Thymus (tissue), 11 donors: ENCODE measurements around the gene C2orf76. TPM values are rescaled to one million over a fixed set of nuclear protein-coding genes. Genes with fewer than 3 reads are reported as not detected.

Source experiments
- DNase-seq, 9 donors: peaks; one replicate each; pipeline ENCODE4 v3.0.0-alpha.2; 2013; ENCODE audit warnings: low spot score in 9 of 9, low read depth in 6 of 9, missing footprints in 1 of 9
- H3K27ac ChIP-seq, 2 donors: one replicate each; pipeline ENCODE4 v1.5.1; 2013; ENCODE audit warnings: control low read depth in 1 of 2, low read depth in 1 of 2, low read length in 1 of 2, mild to moderate bottlenecking in 1 of 2, moderate library complexity in 1 of 2
- H3K27me3 ChIP-seq, 2 donors: one replicate each; pipeline ENCODE4 v1.5.1; 2013; ENCODE audit warnings: low read length in 1 of 2; ENCODE audit not compliant: control insufficient read depth in 2 of 2, insufficient read depth in 1 of 2
- H3K36me3 ChIP-seq, 2 donors: one replicate each; pipeline ENCODE4 v1.5.1; 2013; ENCODE audit warnings: low read length in 1 of 2, mild to moderate bottlenecking in 1 of 2, moderate library complexity in 1 of 2; ENCODE audit not compliant: control insufficient read depth in 2 of 2, insufficient read depth in 2 of 2
- H3K4me1 ChIP-seq, 2 donors: one replicate each; pipeline ENCODE4 v1.5.1; 2013; ENCODE audit warnings: low read length in 2 of 2; ENCODE audit not compliant: control insufficient read depth in 2 of 2, insufficient read depth in 2 of 2
- H3K4me3 ChIP-seq, 2 donors: one replicate each; pipeline ENCODE4 v1.5.1; 2013; ENCODE audit warnings: low read length in 2 of 2, control low read depth in 1 of 2, mild to moderate bottlenecking in 1 of 2
- H3K9me3 ChIP-seq, 2 donors: one replicate each; pipeline ENCODE4 v1.5.1; 2013; ENCODE audit warnings: low read length in 1 of 2, mild to moderate bottlenecking in 1 of 2; ENCODE audit not compliant: control insufficient read depth in 2 of 2, insufficient read depth in 1 of 2
- whole genome bisulfite sequencing: extraction: QIAGEN DNeasy Blood & Tissue Kit; methylation state at CpG from one replicate; pipeline ENCODE4 v1.1.7; 2013; 5-methylcytosine and 5-hydroxymethylcytosine counted together
- polyA plus RNA-seq: library from polyadenylated mRNA; stranded (reverse); fragments of 200-250 nt; gene quantifications from one replicate; pipeline ENCODE4 v1.2.3, GENCODE V29; 2013
- total RNA-seq: library from RNA; stranded (reverse); fragments of 120-200 nt; gene quantifications from one replicate; pipeline ENCODE4 v1.2.4, GENCODE V29; 2013
- donor health status: healthy.

Gene C2orf76
- total and polyA plus RNA-seq, 2 donors = 14.7 to 25.6 TPM

DNA sequence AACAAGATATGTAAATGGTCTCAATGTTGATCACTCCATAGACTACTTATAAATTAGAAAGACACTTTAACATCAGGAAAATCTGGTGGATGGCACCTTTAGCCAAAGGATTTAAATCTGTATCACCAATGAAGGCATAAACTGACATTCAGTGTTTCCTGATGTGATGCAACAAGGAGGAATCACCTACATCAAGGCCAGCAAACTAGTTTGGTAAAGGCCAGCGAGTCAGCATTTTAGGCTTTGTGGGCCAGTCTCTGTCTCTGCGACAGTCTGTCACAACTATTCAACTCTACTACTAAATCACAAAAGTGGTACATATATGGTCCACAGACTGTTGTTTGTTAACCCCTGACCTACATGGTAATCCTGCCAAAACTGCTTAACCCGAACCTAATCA, 33.3 kb downstream of the C2orf76 start:
- no peaks in the 10 kb centered on the region for H3K9me3 ChIP-seq
- H3K27ac ChIP-seq = no peak overlapping the region
- WGBS = 97% methylated on average over 3 of the region's 3 CpGs
- DNase-seq = no peak
- no peaks in the 10 kb centered on the region for H3K4me1 ChIP-seq
- H3K4me3 ChIP-seq = no peak overlapping the region
- H3K27me3 ChIP-seq = no peaks in the 10 kb centered on the region
- no peaks in the 10 kb centered on the region for H3K36me3 ChIP-seq

DNA sequence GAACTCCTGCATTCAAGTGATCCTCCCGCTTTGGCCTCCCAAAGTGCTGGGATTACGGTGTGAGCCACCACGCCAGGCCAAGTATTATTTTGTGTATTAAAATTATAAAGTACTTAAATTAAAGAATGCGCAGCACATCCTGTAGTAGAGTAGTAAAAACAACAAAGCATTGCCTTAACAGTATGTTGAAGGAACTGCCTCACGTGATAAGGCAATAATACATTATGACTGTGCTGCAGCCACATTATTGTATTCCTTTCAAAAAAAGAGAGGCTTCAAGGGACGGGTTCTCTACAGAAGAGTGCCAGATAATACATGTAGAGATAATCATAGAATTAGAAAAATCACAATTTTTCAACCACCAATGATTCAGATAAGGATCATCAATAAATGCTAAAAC, 33.7 kb downstream of the C2orf76 start:
- no peaks in the 10 kb centered on the region for H3K9me3 ChIP-seq
- no peak for DNase-seq
- WGBS = 89% methylated on average over 6 of the region's 6 CpGs
- no peak overlapping the region for H3K4me3 ChIP-seq
- no peaks in the 10 kb centered on the region for H3K36me3 ChIP-seq
- no peak overlapping the region for H3K27ac ChIP-seq
- H3K27me3 ChIP-seq = no peaks in the 10 kb centered on the region
- no peaks in the 10 kb centered on the region for H3K4me1 ChIP-seq

DNA sequence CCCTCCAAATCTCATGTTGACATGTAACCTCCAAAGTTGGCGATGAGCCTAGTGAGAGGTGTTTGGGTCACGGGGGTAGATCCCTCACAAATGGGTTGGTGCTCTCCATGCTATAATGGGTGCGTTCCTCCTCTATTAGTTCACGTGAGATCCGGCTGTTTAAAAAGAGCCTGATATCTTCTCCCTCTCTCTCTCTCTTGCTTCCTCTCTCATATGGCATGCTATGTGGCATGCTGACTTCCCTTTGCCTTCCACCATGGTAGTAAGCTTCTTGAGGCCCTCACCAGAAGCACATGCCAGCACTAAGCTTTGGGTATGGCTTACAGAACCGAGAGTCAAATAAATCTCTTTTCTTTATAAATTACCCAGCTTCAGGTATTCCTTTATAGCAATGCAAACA, 39.2 kb downstream of the C2orf76 start:
- no peaks in the 10 kb centered on the region for H3K4me1 ChIP-seq
- H3K27me3 ChIP-seq = no peaks in the 10 kb centered on the region
- H3K9me3 ChIP-seq = no peaks in the 10 kb centered on the region
- WGBS = 98% methylated on average over 6 of the region's 6 CpGs
- no peak for DNase-seq
- no peaks in the 10 kb centered on the region for H3K36me3 ChIP-seq
- H3K27ac ChIP-seq = no peak overlapping the region
- no peak overlapping the region for H3K4me3 ChIP-seq

DNA sequence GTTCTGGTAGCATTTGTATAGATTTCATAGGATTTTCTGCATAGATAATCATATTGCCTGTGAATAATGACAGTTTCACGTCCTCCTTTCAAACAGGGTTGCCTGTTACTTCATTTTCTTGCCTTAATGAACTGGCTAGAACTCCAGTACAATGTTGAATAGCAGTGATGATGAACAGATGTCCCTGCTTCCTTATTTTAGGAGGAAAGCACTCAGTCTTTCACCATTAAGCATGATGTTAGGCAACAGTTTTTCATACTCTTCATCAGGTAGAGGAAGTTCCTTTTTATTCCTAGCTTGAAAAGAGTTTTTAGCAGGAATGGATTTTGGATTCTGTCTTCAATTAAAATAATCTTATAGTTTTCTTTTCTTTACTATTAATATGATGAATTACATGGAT, 39.7 kb downstream of the C2orf76 start:
- H3K27me3 ChIP-seq = no peaks in the 10 kb centered on the region
- no peak for DNase-seq
- H3K4me1 ChIP-seq = no peaks in the 10 kb centered on the region
- no peak overlapping the region for H3K4me3 ChIP-seq
- H3K36me3 ChIP-seq = no peaks in the 10 kb centered on the region
- no peaks in the 10 kb centered on the region for H3K9me3 ChIP-seq
- H3K27ac ChIP-seq = no peak overlapping the region
- 90% methylated on average over 1 of the region's 1 CpG for WGBS

DNA sequence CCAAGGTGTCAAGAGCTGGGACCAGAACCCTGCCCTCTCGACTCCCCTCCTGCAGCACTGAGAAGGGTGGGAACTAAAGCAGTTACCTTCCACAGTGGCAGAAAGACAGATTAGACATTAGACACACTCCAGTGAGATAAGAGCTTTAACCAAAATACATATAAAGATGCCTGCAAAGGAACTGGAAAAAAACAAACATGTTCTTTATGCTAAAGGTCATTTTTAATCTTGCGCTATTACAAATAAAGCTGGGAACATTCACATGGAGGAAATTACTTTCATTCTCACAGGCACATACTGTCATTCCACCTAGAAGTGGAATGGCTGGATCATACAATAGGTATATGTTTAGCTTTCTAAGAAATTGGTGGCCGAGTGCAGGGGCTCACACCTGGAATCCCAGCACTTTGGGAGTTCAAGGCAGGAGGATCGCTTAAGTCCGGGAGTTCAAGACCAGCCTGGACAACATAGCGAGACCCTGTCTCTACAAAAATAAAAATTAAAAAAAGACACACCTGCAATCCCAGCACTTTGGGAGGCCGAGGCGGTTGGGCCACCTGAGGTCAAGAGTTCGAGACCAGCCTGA, 41.9 kb downstream of the C2orf76 start:
- Histone ChIP-seq H3K36me3 (no peaks in the 10 kb centered on the region), H3K4me3 (no peak overlapping the region), H3K9me3 (no peaks in the 10 kb centered on the region), H3K27me3 (no peaks in the 10 kb centered on the region), H3K4me1 (no peaks in the 10 kb centered on the region), H3K27ac (no peak overlapping the region)
- DNase-seq = no peak
- 93% methylated on average over 9 of the region's 9 CpGs for WGBS

DNA sequence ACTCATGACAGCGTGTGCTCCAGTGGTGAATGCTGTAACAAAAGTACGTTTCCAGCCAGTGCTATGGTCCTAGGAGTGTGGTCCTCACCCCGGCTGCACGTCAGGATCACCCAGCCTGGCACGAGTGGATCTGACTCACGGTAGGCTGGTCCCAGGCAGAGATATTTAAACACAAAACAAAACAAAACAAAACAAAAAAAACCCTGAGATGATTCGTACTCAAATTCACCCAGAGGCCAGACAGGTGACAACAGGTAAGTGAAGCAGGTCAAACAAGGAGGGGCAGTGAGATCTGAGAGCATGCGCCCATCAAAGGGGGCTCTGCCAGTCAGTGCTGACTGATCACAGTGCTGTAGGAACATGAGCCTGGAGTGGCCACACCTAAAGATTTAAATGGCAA, 43.2 kb downstream of the C2orf76 start:
- Histone ChIP-seq H3K36me3 (no peaks in the 10 kb centered on the region), H3K9me3 (no peaks in the 10 kb centered on the region), H3K27me3 (no peaks in the 10 kb centered on the region), H3K4me3 (no peak overlapping the region), H3K27ac (no peak overlapping the region), H3K4me1 (no peaks in the 10 kb centered on the region)
- no peak for DNase-seq
- WGBS = 91% methylated on average over 8 of the region's 8 CpGs

DNA sequence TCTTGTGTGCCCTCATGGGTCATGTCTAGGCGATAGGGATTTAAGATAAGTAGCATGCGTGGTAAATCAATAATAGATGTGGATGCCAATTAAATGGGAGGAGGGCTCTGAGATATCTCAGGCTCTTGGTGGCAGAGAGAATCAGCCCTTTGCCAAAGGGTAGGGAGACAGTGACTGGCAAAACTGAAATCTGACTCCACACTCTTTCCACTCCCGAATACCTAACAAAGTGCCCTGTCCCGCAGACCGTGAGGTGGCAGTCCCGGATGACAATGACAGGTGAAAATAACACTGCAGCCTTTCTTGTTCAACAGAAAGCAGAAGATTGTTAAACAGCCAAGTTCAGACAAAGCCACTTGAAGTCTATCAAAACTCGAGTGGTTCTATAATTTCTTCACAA, 47.0 kb downstream of the C2orf76 start:
- DNase-seq = no peak
- 95% methylated on average over 7 of the region's 7 CpGs for WGBS
- Histone ChIP-seq H3K27me3 (no peaks in the 10 kb centered on the region), H3K36me3 (no peaks in the 10 kb centered on the region), H3K27ac (no peak overlapping the region), H3K9me3 (no peaks in the 10 kb centered on the region), H3K4me3 (no peak overlapping the region), H3K4me1 (no peaks in the 10 kb centered on the region)

DNA sequence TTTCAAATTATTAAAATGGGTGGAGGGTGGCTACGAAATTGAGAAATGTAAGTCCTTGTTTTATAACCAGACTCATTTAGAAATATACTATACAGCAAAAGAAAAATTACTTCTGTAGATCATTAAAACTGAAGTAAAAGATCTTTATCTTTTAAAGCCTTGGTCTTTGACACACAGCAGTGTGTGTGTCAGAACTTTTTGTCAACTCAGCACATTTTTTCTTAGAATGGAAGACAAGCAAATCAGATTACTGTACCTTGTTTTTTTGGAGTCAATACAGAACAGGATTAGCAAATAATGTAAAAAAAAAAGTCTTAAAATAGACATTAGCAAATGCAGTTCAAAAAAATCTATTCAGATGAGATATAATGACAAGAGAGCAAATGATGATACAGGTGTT, 49.1 kb downstream of the C2orf76 start:
- H3K9me3 ChIP-seq = no peaks in the 10 kb centered on the region
- H3K27ac ChIP-seq = no peak overlapping the region
- no peaks in the 10 kb centered on the region for H3K27me3 ChIP-seq
- 96% methylated on average over 1 of the region's 1 CpG for WGBS
- H3K4me1 ChIP-seq = no peaks in the 10 kb centered on the region
- DNase-seq = no peak
- H3K4me3 ChIP-seq = no peak overlapping the region
- H3K36me3 ChIP-seq = no peaks in the 10 kb centered on the region

DNA sequence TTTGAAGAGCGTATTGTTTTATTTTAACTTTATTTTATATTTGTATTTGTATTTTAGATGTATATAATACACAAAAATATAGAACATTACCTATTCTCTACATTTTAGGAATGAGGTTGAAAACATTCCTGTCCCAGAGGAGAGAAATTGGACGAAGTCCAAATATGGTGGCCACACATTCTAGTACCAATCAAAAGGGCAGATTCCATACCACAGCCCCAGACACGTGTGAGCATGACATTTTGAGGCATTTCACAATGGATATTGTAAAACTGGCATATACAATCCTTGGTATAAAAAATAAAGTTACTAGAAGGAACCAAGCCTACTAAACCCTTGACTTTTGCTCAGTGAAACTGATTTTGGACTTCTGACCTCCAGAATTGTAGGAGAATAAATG, 50.6 kb downstream of the C2orf76 start:
- no peaks in the 10 kb centered on the region for H3K9me3 ChIP-seq
- no peak overlapping the region for H3K4me3 ChIP-seq
- no peaks in the 10 kb centered on the region for H3K36me3 ChIP-seq
- H3K27ac ChIP-seq = no peak overlapping the region
- DNase-seq = no peak
- no peaks in the 10 kb centered on the region for H3K4me1 ChIP-seq
- H3K27me3 ChIP-seq = no peaks in the 10 kb centered on the region
- 95% methylated on average over 3 of the region's 3 CpGs for WGBS
